ENCODE results near the gene SCAND1.
A peak's percentile ranks its signal among the peaks of the same experiment; 100 is the strongest.
"Not testable (repeated sequence)": the region's sequence is repeated elsewhere in the genome, so short reads cannot be mapped to it uniquely, and the experiment has no call there.

The SCAND1 gene

DNA sequence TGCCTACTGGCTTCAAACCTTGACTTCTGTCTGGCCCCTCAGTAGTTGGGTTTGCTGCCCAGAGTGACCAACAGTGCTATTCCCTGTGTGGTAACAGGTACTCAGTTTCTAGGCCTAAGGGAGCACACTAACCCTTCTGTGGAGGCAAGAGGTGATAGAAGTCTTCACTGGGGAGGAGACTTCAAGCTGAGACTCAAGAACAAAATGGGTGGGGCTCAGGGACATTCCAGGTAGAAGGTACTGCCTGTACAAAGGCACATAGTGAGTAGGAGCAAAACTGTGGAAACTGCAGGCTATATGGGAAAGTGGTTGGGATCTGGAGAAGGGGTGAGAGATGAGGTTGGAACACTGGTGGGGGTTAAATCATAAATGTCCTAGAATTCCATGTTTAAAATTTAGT is 2.3 kb upstream of the SCAND1 start:
- DNase-seq: no peak

DNA sequence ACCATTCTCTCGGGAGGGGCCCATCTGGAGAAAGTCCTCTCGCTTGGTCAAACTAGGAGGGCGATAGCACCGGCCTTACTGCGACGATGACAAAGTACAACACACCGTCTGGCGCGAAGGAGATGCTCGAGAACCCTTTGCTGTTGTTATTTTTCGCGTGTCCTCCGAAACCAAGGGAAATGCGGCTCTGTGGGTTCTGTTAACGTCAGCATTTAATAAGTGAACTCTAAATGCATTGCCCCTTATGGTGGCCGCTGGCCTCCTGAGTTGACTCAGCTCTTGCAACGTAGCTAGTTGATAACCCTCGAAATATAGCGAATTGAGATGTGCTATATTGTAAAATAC is 577 bp upstream of the SCAND1 start:
- no peak for DNase-seq

DNA sequence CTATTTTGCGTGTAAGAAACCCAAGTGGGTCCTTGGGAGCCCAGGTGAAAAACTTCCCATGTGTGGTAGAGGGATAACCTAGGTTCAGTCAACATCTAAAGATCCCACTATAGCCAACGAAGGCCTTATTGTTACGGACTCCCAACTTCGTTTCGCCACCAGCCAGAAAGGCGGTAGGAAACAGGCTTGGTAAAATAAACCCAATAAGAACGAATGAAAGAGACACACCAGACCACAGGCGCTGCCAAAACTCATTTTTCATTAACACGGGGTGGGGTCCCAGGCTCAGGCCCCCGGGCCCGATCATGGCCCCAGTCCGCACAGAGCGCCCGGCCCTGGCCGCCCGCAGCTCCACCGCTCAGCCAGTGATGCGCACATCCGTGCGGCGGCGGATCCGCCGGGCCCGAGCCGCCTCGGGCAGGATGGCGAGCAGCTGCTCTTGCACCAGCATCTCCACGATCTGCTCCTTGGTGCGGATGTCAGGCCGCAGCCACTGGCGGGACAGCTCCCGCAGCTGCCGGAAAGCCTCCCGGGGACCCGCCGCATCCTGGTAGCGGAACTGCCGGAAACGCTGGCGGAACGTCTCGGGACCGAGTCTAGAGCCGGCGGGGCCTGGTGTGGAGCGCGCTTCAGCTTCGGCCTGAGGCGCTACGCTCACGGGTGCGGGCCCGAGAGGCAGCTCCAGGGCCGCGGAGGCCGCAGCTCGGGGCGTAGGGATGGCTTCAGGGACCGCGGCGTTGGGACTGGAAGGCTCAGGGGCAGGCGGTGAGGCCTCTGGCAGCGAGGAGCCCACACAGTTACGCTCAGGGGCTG is 709 bp downstream of the SCAND1 start:
- peak; percentile 70 for DNase-seq

DNA sequence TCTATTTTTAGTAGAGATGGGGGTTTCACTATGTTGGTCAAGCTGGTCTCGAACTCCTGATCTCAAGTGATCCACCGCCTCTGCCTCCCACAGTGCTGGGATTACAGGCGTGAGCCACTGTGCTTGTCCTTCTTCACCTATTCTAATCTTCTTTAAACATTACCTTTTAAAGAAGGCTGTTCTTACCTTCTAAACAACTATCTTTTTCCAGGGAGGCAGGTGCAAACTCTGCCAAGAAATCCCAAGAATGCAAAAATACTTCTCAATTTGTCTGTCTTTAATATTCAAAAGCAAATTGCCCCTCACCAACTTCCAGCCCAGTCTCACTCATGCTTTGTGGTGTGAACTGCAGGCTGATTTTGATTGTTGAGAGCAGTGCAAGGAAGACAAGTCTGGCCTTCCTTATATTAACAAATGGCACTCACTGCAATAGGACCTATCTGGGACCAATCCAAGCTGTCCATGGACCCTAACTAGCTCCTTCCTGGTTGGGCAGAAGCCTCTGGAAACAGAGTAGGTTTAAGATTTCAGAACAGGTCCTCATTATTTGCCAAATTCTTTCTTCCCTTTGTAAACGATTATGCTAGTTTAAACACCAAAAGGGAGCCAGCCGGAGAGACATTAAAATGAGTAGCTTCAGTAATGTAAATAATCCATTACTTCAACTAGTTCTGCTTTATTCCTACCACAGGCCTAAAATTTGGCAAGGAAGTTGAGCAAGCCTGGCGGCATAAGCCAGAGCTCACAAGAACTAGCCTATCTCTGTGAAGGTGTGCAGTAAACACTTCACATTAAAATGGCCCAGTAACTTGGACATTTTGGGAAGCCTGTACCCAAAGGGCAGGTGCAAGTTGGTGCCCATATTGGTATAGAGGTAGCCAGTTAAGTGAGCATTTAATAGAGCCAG is 1.6 kb downstream of the SCAND1 start:
- no peak for DNase-seq

DNA sequence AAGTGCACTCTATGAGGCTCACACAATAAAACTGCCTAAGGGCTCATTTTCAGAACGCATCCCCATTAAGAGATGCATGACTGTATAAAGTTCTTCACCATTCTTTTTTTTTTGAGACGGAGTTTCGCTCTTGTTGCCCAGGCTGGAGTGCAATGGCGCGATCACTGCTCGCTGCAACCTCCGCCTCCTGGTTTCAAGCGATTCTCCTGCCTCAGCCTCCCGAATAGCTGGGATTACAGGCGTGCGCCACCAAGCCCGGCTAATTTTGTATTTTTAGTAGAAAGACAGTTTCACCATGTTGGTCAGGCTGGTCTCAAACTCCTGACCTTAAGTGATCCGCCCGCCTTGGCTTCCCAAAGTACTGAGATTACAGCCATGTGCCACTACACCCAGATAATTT is 2.2 kb downstream of the SCAND1 start:
- DNase-seq: not testable (repeated sequence)

DNA sequence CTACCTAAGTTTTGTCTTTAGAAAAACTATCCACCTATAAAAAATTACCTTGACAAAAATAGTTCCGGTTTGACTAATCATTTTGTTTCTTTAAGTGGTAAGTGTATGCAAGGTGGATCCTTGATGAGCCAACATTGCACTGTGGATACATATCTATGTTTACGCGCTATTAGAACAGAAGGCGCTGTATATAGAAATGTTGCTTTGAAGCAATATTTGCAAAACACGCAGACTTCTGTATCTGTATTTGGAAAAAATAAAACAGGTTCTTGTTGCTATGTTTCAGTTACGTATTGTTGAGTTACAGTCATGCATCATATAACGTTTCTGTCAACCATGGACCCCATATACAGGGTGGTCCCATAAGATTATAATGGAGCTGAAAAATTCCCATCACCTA is 4.2 kb downstream of the SCAND1 start:
- no peak for DNase-seq

DNA sequence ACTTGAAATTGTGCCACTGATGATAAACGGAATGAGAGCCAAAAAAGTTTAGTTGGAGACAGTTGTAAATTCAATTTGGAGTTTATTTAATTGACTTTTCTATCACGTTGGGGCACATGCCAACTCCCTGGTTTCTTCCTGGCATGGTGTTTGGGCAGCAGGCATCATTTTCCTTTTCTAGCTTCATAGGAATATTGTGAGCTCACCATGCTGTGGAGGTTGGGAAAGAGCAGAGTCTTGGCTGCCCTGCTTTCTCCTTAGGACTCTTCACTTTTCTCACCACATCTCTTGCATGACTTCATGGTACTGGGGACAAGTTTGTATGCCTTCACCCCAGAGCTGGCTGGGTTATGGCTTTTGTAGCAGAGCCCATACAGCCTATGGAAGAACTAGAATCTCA is 6.4 kb downstream of the SCAND1 start:
- DNase-seq: no peak

DNA sequence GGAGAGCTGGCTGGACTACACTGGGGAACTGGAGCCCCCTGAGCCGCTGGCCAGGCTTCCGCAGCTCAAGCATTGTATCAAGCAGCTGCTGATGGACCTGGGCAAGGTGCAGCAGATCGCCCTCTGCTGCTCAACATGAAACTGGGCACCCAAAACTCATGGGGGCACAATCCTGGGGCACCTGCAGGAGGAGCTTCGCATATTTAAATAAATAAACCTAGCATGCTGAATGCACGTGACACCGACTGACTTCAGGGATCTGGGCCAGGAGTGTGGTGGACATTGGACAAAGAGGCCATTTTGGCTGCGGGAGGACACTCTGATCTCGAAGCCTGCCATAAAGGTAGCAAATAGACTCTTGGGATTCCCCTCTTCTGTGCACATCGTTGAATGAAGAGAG is 6.8 kb downstream of the SCAND1 start:
- peak; percentile 7 for DNase-seq

DNA sequence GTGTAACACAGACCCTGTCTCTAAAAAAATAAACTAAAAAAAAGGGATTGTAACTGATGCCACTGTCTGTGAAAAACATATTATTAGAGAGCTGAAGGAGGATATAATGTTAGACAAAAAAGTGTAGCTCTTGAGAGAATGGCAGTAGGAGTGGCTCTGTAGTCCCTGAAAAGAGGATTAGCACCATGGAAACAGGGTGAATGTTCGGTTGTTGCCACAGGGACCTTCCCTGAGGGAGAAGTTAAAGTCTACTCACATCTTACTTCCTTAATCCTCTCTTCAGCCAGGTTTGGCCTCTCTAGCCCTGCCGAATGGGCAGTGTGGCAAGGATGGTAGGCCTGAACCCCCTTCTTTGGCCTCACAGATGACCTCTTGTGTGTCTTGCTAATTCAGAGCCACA is 12.1 kb downstream of the SCAND1 start:
- no peak for DNase-seq

DNA sequence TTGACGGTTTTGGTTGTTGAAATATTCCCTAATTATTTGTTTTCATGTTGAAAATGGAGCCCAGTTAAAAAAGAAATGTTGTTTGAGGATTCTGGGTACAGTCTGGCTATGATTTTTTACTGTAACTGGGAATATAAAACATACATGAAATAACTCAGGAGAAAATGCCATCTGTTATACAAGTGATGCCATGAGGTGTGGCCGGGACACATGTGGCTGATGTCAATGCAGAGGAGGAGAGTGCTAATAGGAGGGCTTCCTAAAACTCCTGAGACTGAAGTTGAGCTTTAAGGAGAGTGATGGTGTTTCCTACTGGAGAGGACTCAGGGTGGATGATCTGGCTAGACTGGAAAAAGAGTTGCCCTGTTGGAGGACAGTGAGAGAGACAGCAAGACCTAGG is 12.7 kb downstream of the SCAND1 start:
- no peak for DNase-seq

DNA sequence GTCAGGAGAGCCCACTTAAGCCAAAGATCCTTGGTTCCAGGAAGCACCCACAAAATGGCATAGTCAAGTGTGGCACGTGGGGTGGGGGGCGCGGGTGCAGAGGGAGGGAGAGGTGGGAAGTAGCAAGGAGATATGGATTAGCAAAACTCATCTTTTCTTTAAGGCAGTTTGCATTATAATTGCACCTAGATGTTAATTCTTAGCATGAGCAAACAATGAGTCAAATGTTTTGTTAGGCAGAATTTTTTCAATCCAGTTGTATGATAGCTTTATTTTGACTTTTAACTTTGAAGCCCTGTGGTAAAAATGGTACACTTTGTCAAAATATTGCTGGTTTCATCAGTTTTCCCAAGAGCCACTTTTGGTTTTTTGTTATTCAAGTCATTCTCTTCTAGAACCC is 15.0 kb downstream of the SCAND1 start:
- DNase-seq: no peak

DNA sequence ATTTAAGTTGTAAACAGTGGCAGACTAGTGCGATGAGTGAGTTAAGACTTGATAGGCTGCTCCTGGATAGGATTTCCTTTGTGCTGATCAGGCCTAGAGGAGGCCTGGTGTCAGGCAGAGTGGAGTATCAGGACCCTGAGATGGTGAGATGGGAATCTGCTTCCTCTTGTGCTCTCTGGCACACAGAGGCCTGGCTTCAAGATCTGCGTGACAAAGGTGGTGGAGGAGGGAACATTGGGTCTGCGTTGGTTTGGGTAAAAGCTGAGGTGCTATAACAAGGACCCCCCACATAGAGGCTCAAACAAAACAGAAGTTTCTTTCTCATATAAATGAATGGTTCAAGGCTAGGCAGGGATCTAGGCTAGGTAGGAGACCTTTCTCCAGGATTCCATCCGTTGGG is 20.3 kb downstream of the SCAND1 start:
- DNase-seq: no peak

DNA sequence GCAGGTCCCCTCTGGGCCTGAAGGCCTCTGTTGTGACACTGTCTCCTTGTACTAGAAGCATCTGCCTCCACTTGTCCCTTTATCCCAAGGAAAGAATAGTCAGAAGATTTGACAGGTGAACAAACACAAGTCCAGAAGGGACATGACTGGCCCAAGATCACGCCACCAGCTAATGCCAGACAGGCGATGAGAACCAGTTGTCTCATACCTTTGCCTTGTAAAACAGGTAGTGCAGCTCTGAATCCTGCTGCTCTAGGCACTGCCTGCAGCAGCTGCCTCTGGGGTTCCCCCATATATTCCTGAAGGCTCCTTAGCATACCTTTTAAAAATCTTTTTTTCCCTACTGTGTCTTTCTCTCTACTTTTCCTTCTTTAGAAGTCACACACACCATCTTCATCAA is 25.0 kb downstream of the SCAND1 start:
- DNase-seq: no peak

DNA sequence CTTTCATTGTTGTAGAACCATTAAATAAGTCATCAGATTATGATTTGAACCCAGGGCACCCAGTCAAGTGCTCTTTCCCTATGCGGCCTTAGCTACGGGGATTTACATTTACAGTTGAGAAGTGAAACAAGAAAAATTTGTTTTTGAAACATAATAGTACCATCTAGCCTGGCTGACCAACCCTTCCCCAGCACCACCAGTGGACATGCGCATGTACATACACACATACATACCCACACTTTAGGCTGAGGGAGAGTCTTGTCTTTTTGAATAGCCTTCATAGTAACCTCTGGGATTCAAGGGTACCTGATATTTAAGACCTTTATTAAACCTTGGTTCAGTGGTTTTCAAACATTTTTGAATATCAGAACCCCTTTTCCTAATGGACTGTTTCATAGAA is 33.8 kb downstream of the SCAND1 start:
- no peak for DNase-seq

DNA sequence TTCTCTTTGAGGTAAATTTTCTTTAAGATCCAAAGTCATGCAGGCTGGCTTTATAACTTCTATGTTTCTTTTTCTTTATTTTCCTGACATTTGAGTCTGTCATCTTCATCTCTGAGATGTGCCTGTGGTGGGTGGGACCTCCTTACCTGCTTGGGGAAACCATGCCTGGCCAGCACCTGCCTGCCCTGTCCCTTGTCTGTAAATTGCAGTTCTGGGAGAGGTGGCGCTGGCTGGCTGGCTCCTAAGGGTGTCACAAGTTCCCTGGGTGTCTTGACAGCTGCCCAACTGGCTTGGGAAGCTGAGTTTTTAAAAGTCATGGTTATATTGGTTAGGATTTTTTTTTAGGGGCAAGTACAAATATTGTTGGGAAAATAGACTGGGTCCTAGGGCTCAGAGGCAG is 36.3 kb downstream of the SCAND1 start:
- DNase-seq: no peak

DNA sequence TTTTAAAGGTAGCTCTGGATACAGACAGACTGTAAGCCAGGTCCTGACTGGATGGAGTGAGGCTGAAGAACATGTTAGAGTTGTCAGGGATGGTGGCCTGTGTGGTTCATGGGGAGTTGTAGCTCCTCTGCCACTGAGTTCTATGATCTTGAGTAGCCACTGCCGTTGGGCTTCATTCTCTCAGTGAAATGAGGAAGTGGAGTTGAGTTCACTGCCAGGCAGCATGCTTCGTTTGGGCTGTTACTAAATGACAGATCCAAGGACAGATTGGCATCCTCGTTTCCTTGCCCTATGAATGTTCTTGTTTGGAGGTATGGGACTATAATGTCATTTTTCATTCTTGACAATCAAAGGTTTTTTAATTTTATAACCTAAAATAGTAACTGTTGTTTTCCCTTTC is 37.2 kb downstream of the SCAND1 start:
- no peak for DNase-seq

DNA sequence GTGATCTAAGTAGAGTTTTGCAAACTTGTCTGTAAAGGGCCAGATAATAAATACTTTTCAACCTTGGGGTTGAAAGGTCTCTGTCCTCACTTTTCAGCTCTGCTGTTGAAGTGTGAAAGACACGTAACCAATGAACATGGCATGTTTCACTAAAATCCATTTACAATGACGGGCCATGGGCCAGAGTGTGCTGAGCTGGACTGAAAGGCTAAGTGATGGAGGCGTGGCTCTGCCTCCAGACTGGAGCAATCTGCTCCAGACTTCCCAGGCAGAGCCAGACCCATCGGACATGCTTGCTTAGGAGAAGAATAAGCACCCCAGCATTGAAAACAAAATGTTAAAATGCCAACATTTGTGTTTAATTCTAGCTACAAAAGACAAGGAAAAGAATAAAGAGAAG is 41.4 kb downstream of the SCAND1 start:
- no peak for DNase-seq

DNA sequence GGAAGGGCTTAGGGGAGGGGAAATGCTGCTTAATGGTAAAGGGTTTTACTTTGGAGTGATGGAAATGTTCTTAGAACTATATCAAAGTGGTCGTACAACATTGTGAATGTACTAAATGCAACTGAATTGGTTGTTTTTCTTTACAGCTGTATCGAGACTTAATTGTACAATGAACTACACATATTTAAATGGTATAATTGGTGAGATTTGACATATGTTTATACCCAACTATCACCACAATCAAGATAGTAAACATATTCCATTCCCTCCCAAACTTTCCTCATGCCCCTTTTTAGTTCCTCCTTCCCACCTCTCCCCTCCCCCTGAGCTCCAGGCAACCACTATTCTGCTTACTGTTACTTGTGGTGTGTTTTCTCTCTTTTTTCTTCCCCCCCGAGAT is 44.0 kb downstream of the SCAND1 start:
- no peak for DNase-seq

DNA sequence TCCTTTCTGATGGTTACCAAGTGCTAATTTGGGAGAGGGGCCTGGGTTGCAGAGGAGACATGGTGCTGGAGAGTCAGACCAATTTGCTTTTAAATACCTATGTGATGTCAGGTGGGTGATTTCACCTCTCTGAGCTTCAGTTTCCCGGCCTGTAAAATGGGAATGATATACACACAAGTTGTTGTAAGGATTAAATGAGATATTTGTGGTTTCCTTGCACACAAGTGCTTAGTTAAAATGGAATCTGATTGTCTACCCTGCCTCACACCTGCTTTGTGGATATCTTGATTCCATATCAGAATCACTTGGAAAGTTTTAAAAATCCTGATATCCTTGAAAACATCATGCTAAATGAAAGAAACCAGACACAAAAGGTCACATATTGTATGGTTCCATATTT is 44.5 kb downstream of the SCAND1 start:
- DNase-seq: no peak

DNA sequence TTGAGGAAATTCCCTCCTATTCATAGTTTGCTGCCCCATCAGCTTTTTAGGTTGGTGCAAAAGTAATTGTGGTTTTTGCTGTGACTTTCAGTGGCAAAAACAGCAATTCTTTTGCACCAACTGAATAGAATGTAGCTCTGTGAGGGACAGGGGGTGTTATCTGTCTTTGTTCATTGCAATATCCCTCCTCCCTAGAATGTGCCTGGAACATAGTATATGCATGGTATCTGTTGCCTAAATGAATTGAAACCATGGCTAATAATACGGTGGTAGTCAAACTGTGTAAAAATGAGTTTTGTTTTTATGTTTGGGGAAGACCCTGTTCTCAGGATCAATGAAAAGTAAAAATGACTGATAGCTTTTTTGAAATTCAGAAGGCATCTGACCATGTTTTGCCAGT is 45.1 kb downstream of the SCAND1 start:
- no peak for DNase-seq

DNA sequence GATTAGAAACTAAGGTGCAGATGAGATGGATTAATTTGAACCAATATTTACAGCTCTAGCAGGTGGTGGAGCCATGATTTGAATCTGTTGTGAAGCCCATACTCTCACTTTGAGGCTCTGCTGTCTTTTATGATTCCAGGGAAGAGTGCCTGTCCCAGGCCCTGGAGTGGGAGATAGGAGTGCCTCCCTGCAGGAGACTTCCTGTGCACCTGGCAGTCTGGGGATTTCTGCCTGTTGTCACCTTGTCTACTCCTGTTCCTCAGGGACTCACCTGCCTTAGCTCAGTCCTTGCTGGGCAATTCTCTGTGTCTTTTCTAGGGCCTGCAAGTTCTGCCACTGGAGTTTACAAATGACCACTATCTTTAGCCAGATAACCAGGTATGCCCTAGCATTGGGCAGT is 46.3 kb downstream of the SCAND1 start:
- DNase-seq: no peak

DNA sequence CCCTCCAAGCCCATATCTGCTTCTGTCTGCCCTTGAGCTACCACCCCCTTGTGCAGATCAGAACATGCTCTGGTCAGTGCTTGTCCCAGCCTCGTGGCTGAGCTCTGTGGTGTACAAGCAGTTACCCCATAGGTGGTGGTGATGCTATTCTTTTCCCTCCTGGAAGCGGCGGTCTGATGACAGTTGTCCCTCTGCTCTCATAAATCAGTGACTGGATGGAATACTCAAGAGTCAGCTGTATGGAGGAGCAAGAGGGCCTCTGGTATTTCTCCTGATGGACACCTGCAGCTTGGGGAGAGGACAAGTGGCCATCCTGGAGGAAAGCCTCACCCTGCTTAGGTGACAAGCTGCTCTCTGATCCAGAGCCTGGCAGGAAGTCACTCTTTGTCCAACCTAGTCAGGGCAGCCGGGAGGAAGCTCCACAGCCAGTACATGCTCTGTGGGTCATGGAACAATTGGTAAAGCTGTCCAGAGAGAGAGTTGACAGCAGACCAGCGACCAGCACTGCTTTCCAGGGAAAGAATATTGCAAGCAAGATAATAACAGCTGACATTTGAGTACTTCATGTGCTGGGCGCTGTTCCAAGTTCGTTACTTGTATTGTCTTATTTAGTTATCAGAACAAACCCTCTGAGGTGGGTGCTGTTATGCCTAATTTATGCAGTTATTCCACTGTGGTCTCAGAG is 47.1 kb downstream of the SCAND1 start:
- DNase-seq: no peak

DNA sequence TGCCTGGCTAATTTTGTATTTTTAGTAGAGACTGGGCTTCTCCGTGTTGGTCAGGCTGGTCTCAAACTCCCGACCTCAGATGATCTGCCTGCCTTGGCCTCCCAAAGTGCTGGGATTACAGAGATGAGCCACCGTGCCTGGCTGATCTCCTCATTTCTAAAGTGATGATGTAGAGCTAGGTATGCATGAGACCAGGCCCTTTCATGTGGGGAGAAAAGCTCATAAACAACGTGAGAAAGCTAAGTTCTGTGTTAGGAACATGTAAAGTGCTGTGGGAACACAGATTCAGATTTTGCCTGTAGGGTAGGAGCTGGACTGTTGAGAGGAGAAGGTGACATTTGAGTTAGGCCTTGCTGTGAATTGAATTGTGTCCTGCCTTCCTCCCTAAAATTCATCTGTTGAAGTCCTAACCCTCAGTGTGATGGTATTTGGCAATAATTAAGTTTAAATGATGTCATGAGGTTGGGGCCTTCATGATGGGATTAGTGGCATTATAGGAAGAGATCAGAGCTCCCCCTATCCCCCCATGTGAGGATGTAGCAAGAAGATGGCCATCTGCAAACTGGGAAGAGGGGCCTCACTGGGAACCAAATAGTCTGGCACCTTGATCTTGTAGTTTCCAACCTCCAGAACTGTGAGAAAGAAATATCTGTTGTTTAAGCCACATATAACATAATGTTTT is 49.2 kb downstream of the SCAND1 start:
- no peak for DNase-seq
